Choroid plexus epithelial cell (primary cell): ENCODE results near the gene GTSE1.
"Not testable (repeated sequence)": the region's sequence is repeated elsewhere in the genome, so short reads cannot be mapped to it uniquely, and the experiment has no call there.

Experiments
- DNase-seq: peaks from one replicate; pipeline ENCODE4 v3.0.0-alpha.2; 2010; ENCODE audit warnings: low read depth
- H3K4me3 ChIP-seq: 2 replicates; pipeline ENCODE4 v1.5.1; 2011; ENCODE audit warnings: low read depth, mild to moderate bottlenecking, control low read depth, low read length, moderate library complexity
- CTCF ChIP-seq: conservative IDR thresholded peaks from 2 replicates; pipeline ENCODE4 v1.5.1; 2011; ENCODE audit warnings: low read depth, mild to moderate bottlenecking, control low read depth, inconsistent platforms, low read length, moderate library complexity

Gene GTSE1

GRCh38 chr22:46312056-46312455 is 15.4 kb downstream of the GTSE1 start:
- TF ChIP-seq CTCF, result no peak
- no peak overlapping the region for H3K4me3 ChIP-seq
- DNase-seq, result no peak

- H3K4me3 ChIP-seq, DNase-seq: not testable (repeated sequence)
These were observed 16.2 kb downstream of the GTSE1 start for GRCh38 chr22:46312848-46313247.

- no peak overlapping the region for H3K4me3 ChIP-seq
- no peak for TF ChIP-seq CTCF
- DNase-seq, result no peak
These were observed 19.3 kb downstream of the GTSE1 start for GRCh38 chr22:46315976-46316375.

GRCh38 chr22:46317646-46318045 is 21.0 kb downstream of the GTSE1 start:
- TF ChIP-seq CTCF, result no peak
- no peak overlapping the region for H3K4me3 ChIP-seq
- DNase-seq, result no peak

GRCh38 chr22:46318576-46318975 is 21.9 kb downstream of the GTSE1 start:
- H3K4me3 ChIP-seq, result no peak overlapping the region
- no peak for TF ChIP-seq CTCF
- DNase-seq, result no peak

- no peak for DNase-seq
- TF ChIP-seq CTCF, result no peak
- H3K4me3 ChIP-seq, result no peak overlapping the region
These were observed 22.6 kb downstream of the GTSE1 start for GRCh38 chr22:46319319-46319718.

- no peak for DNase-seq
- H3K4me3 ChIP-seq, result no peak overlapping the region
- no peak for TF ChIP-seq CTCF
These were observed 23.6 kb downstream of the GTSE1 start for GRCh38 chr22:46320166-46320710.
